22Rv1 (cell line): ENCODE measurements around the gene NOXA1.

Experiments used
- CTCF ChIP-seq: fragments of 450-650 bp; IDR thresholded peaks from 2 replicates; pipeline ENCODE4 v1.5.1; 2017; ENCODE audit warnings: mild to moderate bottlenecking
- ZFX ChIP-seq: fragments of 450-650 bp; IDR thresholded peaks from 2 replicates; pipeline ENCODE4 v1.6.1; 2017; ENCODE audit warnings: antibody characterized with exemption, borderline replicate concordance

GRCh38 chr9:137475666-137476065 lies 52.5 kb downstream of the NOXA1 start:
- TF ChIP-seq CTCF (no peak), ZFX (no peak)
